Mesodermal cell (in vitro differentiated cells): Measurements from ENCODE around the gene AP1M1. TPM values are rescaled to one million over a fixed set of nuclear protein-coding genes. Genes with fewer than 3 reads are reported as not detected.

Experiments used
- H3K27ac ChIP-seq: 2 replicates; pipeline ENCODE4 v1.7.0; 2013; ENCODE audit warnings: mild to moderate bottlenecking, low read depth, low read length, moderate library complexity; ENCODE audit not compliant: severe bottlenecking
- H3K36me3 ChIP-seq: 2 replicates; pipeline ENCODE4 v1.7.1; 2013; ENCODE audit warnings: mild to moderate bottlenecking, low read length, moderate library complexity; ENCODE audit not compliant: control insufficient read depth, insufficient read depth
- H3K4me1 ChIP-seq: one replicate; pipeline ENCODE4 v1.7.1; 2013; ENCODE audit warnings: mild to moderate bottlenecking, low read length; ENCODE audit not compliant: insufficient read depth, control insufficient read depth, poor library complexity, severe bottlenecking
- H3K4me3 ChIP-seq: 2 replicates; pipeline ENCODE4 v1.7.0; 2013; ENCODE audit warnings: low read length, control low read depth, mild to moderate bottlenecking; ENCODE audit not compliant: insufficient read depth, poor library complexity, severe bottlenecking; ENCODE audit errors: extremely low read depth
- H3K9me3 ChIP-seq: 2 replicates; pipeline ENCODE4 v1.7.1; 2013; ENCODE audit warnings: mild to moderate bottlenecking, low read length, moderate library complexity; ENCODE audit not compliant: control insufficient read depth
- WGBS, 2 experiments: methylation state at CpG; one replicate each; pipeline ENCODE4 v1.1.5; 2013; ENCODE audit warnings: missing lambda C conversion rate in 2 of 2; ENCODE audit not compliant: insufficient coverage in 2 of 2; 5-methylcytosine and 5-hydroxymethylcytosine counted together
- polyA plus RNA-seq, 2 experiments: library from polyadenylated mRNA; stranded (reverse); fragments of 50-300 nt; gene quantifications; one replicate each; pipeline ENCODE4 v1.2.3, GENCODE V29; 2013

The AP1M1 gene
- 91.2 TPM for polyA plus RNA-seq (2013, experiment 1 of 2)
- polyA plus RNA-seq (2013, experiment 2 of 2) = 75.4 TPM

DNA sequence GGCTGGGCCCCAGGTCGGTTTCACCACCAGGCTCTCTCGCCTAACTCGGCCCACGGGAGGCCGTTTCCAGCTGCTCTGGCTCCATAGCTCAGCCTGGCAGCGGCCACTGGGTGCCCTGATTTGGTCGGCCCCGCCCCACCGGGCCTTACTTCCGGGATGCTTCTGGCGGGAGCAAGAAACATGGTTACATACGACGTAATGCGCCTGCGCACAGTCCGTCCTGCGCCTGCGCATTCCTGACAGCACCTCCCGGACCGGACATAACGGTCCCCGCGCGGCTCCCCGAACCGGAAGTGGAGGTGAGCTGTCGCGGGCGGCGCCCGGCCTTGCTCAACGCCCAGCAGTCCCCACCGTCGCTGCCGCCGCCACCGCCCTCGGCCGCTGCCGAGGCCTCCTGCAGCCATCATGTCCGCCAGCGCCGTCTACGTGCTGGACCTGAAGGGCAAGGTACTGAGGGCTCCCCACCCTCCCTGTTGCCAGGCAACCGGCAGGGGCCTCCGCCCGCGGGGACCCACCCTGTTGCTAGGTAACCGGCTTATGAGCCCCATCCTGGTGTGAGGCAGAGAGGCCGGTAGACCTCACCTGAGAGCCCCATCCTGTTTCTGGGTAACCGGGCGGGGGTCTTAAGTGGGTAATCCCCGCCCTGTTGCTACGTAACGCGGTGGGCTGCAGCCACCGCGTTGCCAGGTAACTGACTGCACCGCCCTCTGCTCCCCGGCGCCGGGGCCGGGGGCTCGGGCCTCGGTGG, at the start of gene AP1M1:
Gene AP1M1 (plus strand): TSS at position 290 of the 748 bp plus-strand sequence. CDS start 116 bp downstream, at position 406.
- H3K9me3 ChIP-seq = no peaks in the 10 kb centered on the region
- WGBS, 2 experiments = 0 to 1% methylated on average over 46 to 57 of the region's 65 CpGs
- peak within 1 kb of the TSS; percentile 54 for H3K27ac ChIP-seq
- H3K4me3 ChIP-seq = peak within 1 kb of the TSS; percentile 87
- H3K36me3 ChIP-seq = peaks cover 35% of the 10 kb centered on the region
- peaks cover 5% of the 10 kb centered on the region for H3K4me1 ChIP-seq

DNA sequence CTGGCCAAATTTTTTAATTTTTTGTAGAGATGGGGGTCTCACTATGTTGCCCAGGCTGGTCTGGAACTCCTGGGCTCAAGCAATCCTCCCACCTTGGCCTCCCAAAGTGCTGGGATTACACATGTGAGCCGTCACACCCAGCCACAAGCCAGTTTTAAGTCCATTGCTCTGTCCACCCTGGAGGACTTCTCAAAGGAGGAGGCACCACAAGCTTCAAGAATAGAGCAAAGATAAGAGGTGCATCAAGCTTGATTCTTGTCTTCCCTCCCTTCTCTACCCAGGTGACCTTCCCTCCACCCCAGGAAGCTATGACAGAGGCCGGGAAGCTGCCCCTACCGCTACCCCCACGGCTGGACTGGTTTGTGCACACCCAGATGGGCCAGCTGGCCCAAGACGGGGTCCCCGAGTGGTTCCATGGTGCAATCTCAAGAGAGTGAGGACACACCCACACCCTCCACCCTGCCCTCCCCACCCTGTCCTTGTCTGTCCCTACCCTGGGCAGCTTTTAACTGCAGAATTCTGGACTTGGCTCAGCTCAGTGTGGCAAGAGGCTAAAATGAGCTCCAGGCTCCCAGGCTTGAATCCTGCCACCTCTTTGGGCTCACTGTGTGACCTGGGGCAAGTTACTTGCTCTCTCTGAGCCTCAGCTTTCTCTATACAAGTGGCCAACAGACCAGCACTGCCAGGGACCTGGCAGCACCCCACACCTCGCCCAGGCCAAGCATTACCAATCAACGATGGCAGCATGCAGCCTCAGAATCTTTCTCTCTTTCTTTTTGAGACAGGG, 49.1 kb upstream of the AP1M1 start:
- H3K4me1 ChIP-seq = no peaks in the 10 kb centered on the region
- H3K9me3 ChIP-seq = no peaks in the 10 kb centered on the region
- H3K36me3 ChIP-seq = no peaks in the 10 kb centered on the region
- 88 to 94% methylated on average over 7 to 8 of the region's 8 CpGs for WGBS, 2 experiments
- no peak overlapping the region for H3K4me3 ChIP-seq
- no peak overlapping the region for H3K27ac ChIP-seq

DNA sequence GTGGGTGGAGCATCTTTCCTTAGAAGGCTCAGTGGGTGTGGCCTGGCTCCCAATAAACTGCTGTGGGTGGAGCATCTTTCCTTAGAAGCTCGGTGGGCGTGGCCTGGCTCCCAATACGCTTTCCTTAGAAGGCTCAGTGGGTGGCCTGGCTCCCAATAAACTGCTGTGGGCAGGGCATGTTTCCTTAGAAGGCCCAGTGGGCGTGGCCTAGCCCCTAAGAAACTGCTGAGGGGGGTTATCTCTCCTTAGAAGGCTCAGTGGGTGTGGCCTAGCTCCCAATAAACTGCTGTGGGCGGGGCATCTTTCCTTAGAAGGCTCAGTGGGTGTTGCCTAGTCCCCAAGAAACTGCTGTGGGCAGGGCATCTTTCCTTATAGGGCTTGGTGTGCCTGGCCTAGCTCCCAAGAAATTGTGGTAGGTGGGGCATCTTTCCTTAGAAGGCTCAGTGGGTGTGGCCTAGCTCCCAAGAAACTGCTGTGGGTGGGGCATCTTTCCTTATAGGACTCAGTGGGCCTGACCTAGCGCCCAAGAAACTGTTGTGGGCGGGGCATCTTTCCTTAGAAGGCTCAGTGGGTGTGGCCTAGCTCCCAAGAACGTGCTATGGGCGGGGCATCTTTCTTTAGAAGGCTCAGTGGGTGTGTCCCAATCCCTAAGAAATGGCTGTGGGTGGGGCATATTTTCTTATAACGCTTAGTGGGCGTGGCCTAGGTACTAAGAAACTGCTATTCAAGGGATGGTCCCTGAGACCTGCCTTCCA, 44.0 kb upstream of the AP1M1 start:
- H3K4me3 ChIP-seq = no peak overlapping the region
- no peaks in the 10 kb centered on the region for H3K4me1 ChIP-seq

DNA sequence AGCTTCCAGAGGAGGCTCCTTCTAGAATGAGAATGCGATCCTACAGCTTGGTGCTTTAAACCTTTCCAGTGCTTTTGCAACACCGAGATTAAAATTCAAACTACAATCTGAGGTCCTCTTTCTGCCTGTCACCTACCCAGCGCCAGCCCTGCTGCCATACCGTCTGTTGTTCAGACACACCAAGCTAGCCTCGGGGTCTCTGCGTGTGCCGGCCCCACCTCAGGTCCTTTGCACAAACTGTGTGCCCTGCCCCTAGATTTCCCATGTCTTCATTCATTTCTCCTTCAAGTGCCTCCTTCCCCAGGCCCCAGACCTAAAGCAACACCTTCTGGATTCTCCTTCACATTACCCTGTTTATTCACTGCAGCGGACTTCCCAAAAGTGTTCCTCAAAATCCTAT, 43.2 kb upstream of the AP1M1 start:
- H3K9me3 ChIP-seq = no peaks in the 10 kb centered on the region
- H3K36me3 ChIP-seq = no peaks in the 10 kb centered on the region
- no peak overlapping the region for H3K27ac ChIP-seq
- H3K4me3 ChIP-seq = no peak overlapping the region
- WGBS, 2 experiments = 86 to 92% methylated on average over 6 to 8 of the region's 8 CpGs
- H3K4me1 ChIP-seq = no peaks in the 10 kb centered on the region

More for the DNA sequence above, 44.0 kb upstream of the AP1M1 start:
- Histone ChIP-seq H3K36me3 (no peaks in the 10 kb centered on the region), H3K9me3 (no peaks in the 10 kb centered on the region), H3K27ac (no peak overlapping the region)
- 79 to 91% methylated on average over 8 of the region's 11 CpGs for WGBS, 2 experiments

DNA sequence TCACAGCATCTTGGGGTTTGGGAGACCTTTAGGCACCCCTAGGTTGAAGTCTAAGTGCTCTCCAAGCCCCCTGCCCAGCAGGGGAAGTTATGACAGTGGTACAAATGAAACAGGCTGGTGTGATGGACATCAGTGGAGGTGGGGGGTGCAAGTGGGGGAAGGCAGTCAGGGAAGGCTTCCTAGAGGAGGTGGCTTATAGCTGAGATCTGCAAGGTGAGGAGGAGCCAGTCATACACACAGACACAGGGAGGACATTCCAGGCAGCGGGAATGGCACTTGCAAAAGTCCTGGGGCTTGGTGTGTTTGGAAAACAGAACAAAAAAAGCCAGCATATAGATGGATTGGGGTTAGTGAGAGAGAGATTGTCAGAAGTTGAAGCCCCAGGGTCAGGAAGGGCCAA, 42.6 kb upstream of the AP1M1 start:
- Histone ChIP-seq H3K27ac (no peak overlapping the region), H3K4me1 (no peaks in the 10 kb centered on the region), H3K36me3 (no peaks in the 10 kb centered on the region), H3K9me3 (no peaks in the 10 kb centered on the region), H3K4me3 (no peak overlapping the region)
- WGBS, 2 experiments = 71 to 75% methylated on average over 1 of the region's 1 CpG

DNA sequence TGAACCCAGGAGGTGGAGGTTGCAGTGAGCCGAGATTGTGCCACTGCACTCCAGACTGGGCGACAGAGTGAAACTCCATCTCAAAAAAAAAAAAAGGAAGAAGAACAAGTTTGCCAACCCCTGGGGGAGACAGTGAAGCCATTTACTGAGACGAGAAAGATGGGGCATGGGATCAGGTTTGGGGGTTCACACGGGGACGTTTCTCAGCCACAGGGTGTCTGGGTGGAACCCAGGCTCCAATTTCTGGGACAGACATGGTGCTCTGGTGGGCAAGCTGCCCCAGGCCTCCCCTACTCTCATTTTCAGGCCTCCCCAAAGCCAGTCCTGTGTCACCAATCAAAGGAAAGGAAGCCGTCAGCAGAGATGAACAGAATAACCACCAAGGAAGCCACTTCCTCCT, 40.8 kb upstream of the AP1M1 start:
- no peaks in the 10 kb centered on the region for H3K4me1 ChIP-seq
- H3K27ac ChIP-seq = no peak overlapping the region
- H3K4me3 ChIP-seq = no peak overlapping the region
- H3K9me3 ChIP-seq = no peaks in the 10 kb centered on the region
- WGBS, 2 experiments = 85 to 86% methylated on average over 5 to 6 of the region's 6 CpGs
- no peaks in the 10 kb centered on the region for H3K36me3 ChIP-seq

DNA sequence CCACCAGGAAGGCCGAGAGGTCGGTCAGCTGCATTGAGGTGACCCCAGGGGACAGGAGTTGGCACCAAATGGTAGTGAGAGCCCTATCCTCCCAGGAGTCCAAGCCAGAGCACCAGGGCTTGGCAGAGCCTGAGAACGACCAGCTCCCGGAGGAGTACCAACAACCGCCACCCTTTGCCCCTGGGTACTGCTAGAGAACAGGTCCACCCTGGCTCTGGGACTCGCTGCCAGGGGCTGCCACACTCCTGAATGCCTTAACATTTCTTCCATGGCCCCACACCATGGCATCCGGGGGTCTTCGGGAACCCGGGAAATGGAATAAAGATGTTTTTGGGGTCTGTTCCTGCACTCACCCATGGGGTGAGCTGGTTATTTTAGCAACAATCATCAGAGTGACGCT, 40.1 kb upstream of the AP1M1 start:
- 84 to 95% methylated on average over 8 to 9 of the region's 10 CpGs for WGBS, 2 experiments
- no peaks in the 10 kb centered on the region for H3K4me1 ChIP-seq
- H3K4me3 ChIP-seq = no peak overlapping the region
- no peaks in the 10 kb centered on the region for H3K9me3 ChIP-seq
- no peaks in the 10 kb centered on the region for H3K36me3 ChIP-seq
- H3K27ac ChIP-seq = no peak overlapping the region

DNA sequence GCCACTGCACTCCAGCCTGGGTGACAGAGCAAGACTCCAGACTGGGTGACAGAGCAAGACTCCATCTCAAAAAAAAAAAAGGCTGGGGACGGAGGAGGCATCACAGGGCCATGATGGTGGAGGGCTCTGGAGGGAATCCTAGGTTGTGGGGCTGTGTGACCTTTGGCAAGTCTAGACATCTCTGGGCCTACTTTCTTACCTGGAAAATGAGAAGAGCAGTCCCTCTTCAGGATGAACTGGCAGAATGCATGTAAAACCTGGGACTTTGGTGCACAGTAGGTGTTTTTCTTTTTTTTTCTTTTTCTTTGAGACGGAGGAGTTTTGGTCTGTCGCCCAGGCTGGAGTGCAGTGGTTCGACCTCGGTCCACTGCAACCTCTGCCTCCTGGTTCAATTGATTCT, 38.1 kb upstream of the AP1M1 start:
- no peaks in the 10 kb centered on the region for H3K36me3 ChIP-seq
- H3K27ac ChIP-seq = no peak overlapping the region
- H3K4me1 ChIP-seq = no peaks in the 10 kb centered on the region
- no peaks in the 10 kb centered on the region for H3K9me3 ChIP-seq
- no peak overlapping the region for H3K4me3 ChIP-seq
- 97 to 100% methylated on average over 4 of the region's 5 CpGs for WGBS, 2 experiments

DNA sequence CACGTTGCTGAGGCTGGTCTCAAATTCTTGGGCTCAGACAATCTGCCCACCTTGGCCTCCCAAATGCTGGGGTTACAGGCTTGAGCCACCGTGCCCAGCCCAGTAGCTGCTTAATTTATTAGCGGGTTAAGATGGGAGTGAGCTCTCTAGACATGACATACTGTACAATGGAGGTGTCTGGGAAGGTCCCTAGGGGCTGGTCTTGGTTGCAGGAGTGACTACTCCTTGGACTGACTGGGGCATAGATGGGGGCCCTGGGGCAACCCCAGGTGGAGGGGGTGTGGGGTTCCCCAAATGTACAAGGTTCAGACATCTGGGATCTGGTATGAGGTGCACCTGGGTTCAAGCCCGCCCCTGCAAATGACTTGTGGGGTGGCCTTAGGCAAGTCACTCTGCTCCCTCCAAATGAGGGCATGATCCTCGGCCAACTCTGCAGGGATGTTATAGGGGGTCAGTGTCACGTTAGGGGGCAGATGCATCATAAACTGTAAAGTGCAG, 37.2 kb upstream of the AP1M1 start:
- Histone ChIP-seq H3K4me3 (no peak overlapping the region), H3K9me3 (no peaks in the 10 kb centered on the region), H3K4me1 (no peaks in the 10 kb centered on the region), H3K36me3 (no peaks in the 10 kb centered on the region), H3K27ac (no peak overlapping the region)
- 77 to 90% methylated on average over 2 to 4 of the region's 6 CpGs for WGBS, 2 experiments

DNA sequence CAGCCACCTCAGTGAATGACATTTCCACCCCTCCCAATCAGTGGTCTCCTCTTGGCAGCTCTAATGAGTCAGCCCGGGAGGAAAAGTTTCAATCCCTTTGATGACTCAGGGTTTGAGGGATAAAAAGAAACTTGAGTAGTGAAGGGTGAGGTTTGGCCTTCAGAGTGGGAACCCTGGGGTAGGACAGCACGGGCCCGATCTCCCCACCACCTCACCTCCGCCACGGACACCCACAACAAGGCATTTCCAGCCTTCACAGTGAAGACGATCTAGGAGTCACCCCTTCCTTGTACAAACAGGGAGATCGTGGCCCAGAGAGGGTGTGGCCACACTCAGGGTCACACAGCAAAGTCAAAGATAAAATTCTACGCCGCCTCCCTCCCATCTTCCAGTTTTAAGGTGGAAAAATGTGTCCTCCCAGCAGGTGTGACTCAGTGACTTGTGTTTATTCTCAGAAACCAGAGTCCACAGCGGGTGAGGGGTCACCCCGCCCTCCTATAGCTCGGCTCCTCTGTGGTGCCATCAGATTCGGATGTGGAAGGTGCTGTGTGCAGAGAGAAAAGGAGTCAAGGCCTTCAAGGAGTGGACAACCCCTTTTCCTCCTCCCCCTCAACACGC, 36.7 kb upstream of the AP1M1 start:
- no peak overlapping the region for H3K4me3 ChIP-seq
- H3K4me1 ChIP-seq = no peaks in the 10 kb centered on the region
- 59 to 71% methylated on average over 3 to 7 of the region's 14 CpGs for WGBS, 2 experiments
- no peak overlapping the region for H3K27ac ChIP-seq
- no peaks in the 10 kb centered on the region for H3K9me3 ChIP-seq
- H3K36me3 ChIP-seq = no peaks in the 10 kb centered on the region
